ENCODE results near the gene ZNF827.

Gene ZNF827

GRCh38 chr4:145760961-145761929 lies 177.4 kb downstream of the ZNF827 start:
- DNase-seq (ENCODE audit: low read depth): no peak

DNA sequence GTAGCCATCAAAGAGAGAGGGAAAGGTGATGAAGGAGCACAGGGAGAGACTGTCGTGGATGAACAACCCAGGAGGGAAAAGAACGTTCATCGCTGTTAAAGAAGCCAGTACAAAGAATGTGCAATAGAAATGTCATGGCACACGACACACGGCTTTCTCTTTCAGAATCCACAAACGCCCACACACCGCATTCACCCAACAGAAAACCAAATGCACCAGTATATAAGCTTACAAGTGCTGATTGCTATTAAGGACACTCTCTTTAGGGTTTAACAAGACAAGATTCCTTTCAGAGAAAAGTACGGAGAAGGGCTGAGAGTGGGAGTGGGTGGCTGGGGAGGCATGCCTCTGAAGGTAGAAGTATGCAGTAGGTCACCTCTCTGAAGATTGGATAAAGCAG lies 178.4 kb downstream of the ZNF827 start:
- no peak for DNase-seq (ENCODE audit: low read depth)

- no peak for DNase-seq (ENCODE audit: low read depth)
Measured at GRCh38 chr4:145757188-145757587, 181.4 kb downstream of the ZNF827 start.

DNA sequence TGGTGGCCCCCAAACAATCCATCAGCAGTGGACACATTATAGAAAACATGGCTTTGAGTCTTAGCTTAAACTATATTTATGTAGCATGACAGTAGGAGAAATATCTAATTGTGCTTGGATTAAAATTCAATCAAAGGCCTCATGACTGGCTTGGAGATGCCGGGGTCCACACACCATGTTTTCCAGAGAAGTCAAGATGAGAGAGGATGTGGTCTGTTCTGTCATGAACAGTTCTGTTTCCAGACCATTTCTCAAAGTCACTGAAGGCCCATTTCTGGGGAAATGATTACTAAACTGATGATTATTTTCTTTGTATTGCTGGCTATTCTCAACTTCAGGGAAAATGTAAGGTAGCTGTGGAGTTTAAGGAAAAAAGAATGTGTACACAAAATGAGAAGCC lies 182.4 kb downstream of the ZNF827 start:
- no peak for DNase-seq (ENCODE audit: low read depth)

- no peak for DNase-seq (ENCODE audit: low read depth)
Measured at GRCh38 chr4:145755802-145756201, 182.8 kb downstream of the ZNF827 start.

DNA sequence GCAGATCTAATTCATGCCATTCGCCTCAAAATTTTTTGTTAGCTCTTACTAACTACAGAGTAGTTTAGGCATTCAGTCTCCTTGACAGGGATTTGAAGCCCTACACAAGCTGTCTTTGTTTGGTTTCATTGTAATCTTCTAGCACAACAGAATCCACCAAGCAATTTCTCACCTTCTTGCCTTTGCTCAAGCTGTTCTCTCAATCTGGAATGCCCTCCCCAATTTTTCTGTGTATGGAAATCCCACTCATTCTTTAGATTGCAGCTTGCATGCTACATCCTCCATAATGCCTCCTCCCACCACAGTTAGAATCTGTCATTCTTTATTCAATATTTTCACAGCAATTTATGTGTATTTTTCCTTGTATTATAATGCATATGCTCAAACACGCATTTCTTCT lies 195.0 kb downstream of the ZNF827 start:
- no peak for DNase-seq (ENCODE audit: low read depth)

DNA sequence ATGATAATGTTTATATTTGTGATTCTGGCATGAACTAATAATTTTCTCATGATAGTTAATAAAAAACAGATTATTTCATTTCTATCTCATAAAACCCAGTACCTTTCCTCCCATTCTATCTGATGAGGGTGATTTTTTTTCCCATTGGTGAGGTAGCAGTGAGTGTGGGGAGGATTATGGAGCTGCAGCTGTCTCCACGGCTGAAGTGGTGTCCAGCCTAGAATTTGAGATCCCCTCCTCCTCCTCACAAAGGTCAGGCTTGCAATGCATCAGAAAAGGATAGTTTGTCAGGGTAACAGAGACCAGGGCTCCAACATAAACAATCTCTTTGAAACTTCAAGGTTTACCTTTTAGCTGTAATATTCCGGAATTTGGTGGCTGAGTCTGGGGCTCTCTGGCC lies 197.8 kb downstream of the ZNF827 start:
- DNase-seq (ENCODE audit: low read depth): no peak

DNA sequence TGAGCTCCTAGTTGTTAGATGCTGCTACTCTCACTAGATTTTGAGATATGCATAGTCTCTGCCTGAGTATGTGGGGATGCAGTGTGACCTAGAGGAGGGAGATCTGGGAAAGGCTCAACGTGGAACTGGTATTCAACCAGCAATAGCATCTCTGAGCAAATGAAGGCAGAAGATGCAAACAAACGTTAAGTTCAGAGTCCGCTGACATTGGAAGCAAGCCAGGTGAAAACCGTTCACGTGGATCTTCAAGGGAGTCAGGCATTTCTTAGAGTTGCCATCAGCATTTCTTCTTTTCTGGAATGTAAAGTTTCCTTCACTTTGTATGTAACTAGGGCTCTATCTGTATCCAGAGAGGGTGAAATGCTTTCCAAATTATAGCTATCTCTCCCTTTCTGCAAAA lies 198.8 kb downstream of the ZNF827 start:
- DNase-seq (ENCODE audit: low read depth): no peak

GRCh38 chr4:145736241-145736831 lies 202.3 kb downstream of the ZNF827 start:
- no peak for DNase-seq (ENCODE audit: low read depth)

DNA sequence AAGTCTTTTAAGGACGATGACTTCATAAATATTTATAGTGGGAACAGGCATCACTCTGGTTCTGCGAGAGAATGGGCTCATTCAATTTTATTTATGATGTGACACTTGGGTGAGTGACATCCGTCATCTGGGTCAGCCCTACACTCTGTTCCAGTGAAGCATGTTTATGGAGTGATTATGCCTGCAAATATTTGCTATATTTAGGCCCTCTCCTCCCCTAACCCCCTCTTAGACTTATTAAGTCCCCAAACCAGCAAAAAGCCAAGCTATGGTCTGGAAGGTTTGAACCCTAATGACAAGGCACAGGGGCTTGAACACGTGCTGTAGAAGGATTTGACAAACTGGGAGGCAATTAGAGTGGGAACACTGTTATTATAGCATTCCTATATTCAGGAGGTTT lies 202.8 kb downstream of the ZNF827 start:
- no peak for DNase-seq (ENCODE audit: low read depth)

- DNase-seq (ENCODE audit: low read depth): no peak
Measured at GRCh38 chr4:145735347-145735675, 203.3 kb downstream of the ZNF827 start.

DNA sequence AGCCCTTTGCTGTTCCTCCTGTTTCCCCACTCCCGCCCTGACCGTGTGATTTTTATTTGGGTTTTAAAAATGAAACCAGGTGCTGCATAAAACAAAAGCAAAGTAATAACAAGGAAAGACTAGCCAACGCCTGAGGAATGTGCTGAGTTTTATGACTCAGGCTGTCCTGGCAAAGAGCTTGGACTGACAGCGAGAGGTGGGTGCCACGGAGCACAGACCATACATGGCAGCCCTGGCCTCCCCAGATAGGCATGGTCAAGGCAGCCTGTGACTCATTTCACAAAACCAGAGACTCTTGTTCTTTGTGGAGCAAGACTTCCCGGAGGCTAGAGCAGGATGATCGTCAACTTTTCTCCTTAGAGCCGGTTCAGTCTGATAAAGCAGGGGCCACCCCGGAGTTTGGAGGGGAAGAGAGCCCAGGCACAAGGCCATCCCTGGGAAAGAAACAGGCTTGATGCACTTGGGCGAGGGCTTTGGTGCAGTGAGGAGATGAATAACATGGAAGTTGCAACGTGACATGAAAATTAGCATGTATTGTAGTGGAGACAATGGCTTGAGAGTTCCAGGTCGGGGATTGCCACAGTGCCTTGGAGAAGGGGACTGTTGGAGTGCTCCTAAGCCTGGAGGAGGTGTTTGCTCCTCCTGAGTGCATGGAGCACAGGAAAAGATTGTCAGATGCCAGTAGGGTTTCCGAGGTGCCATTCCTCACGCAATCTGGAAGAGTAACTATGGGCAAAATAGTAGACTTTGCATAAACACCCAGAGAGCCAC lies 203.9 kb downstream of the ZNF827 start:
- DNase-seq (ENCODE audit: low read depth): no peak

- no peak for DNase-seq (ENCODE audit: low read depth)
Measured at GRCh38 chr4:145734031-145734430, 204.6 kb downstream of the ZNF827 start.

- DNase-seq (ENCODE audit: low read depth): peak; percentile 78
Measured at GRCh38 chr4:145732895-145733880, 205.4 kb downstream of the ZNF827 start.

GRCh38 chr4:145732001-145732815 lies 206.4 kb downstream of the ZNF827 start:
- DNase-seq (ENCODE audit: low read depth): no peak

DNA sequence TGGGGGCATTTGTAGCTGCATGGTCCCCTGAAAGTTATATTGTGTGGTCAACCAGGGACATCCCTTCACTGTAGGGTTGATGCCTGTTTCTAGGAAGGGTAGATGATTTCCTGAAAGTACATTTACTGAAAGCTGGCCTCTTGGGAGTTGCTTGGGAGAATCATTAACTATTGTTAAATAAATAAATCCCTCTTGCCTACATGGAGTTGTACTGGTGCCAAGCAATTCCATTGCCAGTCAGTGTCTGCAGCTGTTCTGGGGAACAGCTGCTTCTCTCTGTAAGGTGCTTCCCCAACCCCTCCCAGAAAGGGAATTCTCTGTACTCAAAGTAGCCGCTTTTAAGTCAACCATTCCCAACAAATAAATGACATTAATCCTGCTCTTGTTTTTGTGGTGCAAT lies 207.6 kb downstream of the ZNF827 start:
- no peak for DNase-seq (ENCODE audit: low read depth)

DNA sequence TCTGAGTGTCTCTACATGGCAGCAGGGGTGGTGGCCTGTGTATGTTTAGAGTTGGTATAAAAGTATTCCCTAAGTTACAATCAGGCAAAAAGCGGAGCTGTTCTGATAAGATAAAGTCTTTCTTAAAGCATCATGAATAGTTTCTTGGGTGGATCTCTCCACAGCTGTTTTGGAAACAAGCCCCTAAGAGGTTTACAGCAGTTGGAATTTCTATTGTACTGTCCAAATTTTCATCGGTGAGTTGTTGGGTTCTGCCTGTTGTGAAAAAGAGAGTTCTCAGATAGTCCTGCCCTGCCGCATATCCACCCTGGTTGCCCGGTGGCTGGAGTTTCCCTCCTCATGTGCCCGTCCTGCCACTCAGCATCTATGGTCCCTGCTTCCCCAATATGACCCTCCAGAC lies 208.6 kb downstream of the ZNF827 start:
- DNase-seq (ENCODE audit: low read depth): no peak

GRCh38 chr4:145723336-145723735 lies 215.3 kb downstream of the ZNF827 start:
- no peak for DNase-seq (ENCODE audit: low read depth)

DNA sequence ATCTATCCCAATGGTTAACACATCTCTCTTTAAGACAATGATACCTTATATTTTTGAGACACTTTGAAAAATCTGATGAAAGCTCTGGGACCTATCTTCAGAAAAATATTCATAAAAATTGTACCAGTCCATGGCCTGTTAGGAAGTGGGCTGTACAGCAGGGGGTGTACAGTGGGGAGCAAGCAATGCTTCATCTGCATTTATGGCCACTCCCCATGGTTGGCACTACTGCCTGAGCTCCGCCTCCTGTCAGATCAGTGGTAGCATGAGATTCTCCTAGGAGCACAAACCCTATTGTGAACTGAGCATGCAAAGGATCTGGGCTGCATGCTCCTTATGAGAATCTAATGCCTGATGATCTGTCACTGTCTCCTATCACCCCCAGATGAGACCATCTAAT lies 216.1 kb downstream of the ZNF827 start:
- DNase-seq (ENCODE audit: low read depth): no peak

DNA sequence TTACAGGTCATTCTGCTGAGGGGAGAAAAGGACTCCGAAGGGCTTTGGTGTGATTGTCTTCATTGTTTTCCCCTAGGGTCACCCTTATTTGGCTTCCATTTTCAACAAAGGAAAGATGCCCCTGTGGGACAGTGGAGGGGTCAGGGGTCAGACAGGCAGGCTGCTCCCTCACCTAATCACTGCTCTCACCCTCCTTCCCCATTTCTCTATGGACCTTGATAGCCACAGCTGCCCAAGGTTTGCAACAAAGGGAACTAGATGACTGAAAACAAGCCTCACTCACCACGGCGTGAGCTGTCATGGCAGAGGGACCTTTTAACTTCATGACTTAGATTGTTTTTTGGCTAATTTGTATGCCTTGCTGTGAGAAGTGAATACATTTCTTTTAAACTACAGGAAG lies 218.0 kb downstream of the ZNF827 start:
- DNase-seq (ENCODE audit: low read depth): no peak
